PC-3 (cell line): ENCODE data around the gene GNPTG. TPM values are rescaled to one million over a fixed set of nuclear protein-coding genes. Genes with fewer than 3 reads are reported as not detected.
"Not testable (repeated sequence)": the region's sequence is repeated elsewhere in the genome, so short reads cannot be mapped to it uniquely, and the experiment has no call there.

Experiments used
- ATAC-seq: fragments of 200-7000 bp; cut with Tn5 transposase; 2 replicates; pipeline ENCODE4 v1.9.1; 2020; ENCODE audit warnings: mild to moderate bottlenecking, moderate library complexity
- BruUV-seq: library from RNA; stranded (reverse); fragments of 400-500 nt; replicated peaks from 2 replicates; lab custom pipeline; 2021; lab: Mats Ljungman, UMichigan
- CTCF ChIA-PET: fragments of 300-600 bp; sonication (Branson Sonifier 250); formaldehyde crosslinking; loops from one replicate; lab custom pipeline; 2022; ENCODE audit warnings: antibody characterized with exemption; lab: Charles Lee
- POLR2A ChIA-PET: fragments of 300-600 bp; sonication (Branson Sonifier 250); formaldehyde crosslinking; loops from one replicate; lab custom pipeline; 2022; ENCODE audit warnings: antibody characterized with exemption; ENCODE audit not compliant: unreplicated experiment; lab: Charles Lee
- DNase-seq: peaks from one replicate; pipeline ENCODE4 v3.0.0-alpha.2; 2015
- H2AFZ ChIP-seq: fragments of 300-600 bp; sonication (generic); 2 replicates; pipeline ENCODE4 v1.6.0; 2016; ENCODE audit warnings: antibody characterized with exemption, low read length
- H3F3A ChIP-seq: fragments of 300-600 bp; sonication (generic); one replicate; pipeline ENCODE4 v1.6.0; 2017; ENCODE audit warnings: antibody characterized with exemption, low read length, control low read depth, mild to moderate bottlenecking; ENCODE audit not compliant: unreplicated experiment
- H3K27ac ChIP-seq: fragments of 300-600 bp; sonication (generic); 2 replicates; pipeline ENCODE4 v1.5.1; 2016; ENCODE audit warnings: mild to moderate bottlenecking, low read length
- H3K27me3 ChIP-seq: fragments of 300-600 bp; sonication (generic); 2 replicates; pipeline ENCODE4 v1.6.1; 2016; ENCODE audit warnings: low read length, mixed read lengths
- H3K36me3 ChIP-seq: fragments of 300-600 bp; sonication (generic); 2 replicates; pipeline ENCODE4 v1.6.1; 2016; ENCODE audit warnings: low read depth, mixed run types, low read length, mixed read lengths
- H3K4me1 ChIP-seq: fragments of 300-600 bp; sonication (generic); 2 replicates; pipeline ENCODE4 v1.5.1; 2016; ENCODE audit warnings: low read length; ENCODE audit not compliant: insufficient read depth
- H3K4me2 ChIP-seq: fragments of 300-600 bp; sonication (generic); 2 replicates; pipeline ENCODE4 v1.6.0; 2016; ENCODE audit warnings: low read length
- H3K4me3 ChIP-seq: fragments of 300-600 bp; sonication (generic); 2 replicates; pipeline ENCODE4 v1.5.1; 2016; ENCODE audit warnings: mild to moderate bottlenecking, low read length, mixed read lengths
- H3K79me2 ChIP-seq: fragments of 300-600 bp; sonication (generic); 2 replicates; pipeline ENCODE4 v1.6.1; 2017; ENCODE audit warnings: low read length, mixed read lengths
- H3K9ac ChIP-seq: fragments of 300-600 bp; sonication (generic); 2 replicates; pipeline ENCODE4 v1.6.0; 2016; ENCODE audit warnings: mild to moderate bottlenecking, low read length
- H3K9me2 ChIP-seq: fragments of 300-600 bp; sonication (generic); replicated peaks from 2 replicates; pipeline ENCODE4 v1.6.1; 2016; ENCODE audit warnings: mixed run types, low read length, mixed read lengths
- H3K9me3 ChIP-seq: fragments of 300-600 bp; sonication (generic); 2 replicates; pipeline ENCODE4 v1.6.1; 2016; ENCODE audit warnings: low read length, mixed read lengths
- H4K20me1 ChIP-seq: fragments of 300-600 bp; sonication (generic); 2 replicates; pipeline ENCODE4 v1.6.1; 2016; ENCODE audit warnings: low read length, mixed read lengths
- EZH2 ChIP-seq: fragments of 300-600 bp; sonication (generic); IDR thresholded peaks from one replicate; pipeline ENCODE4 v1.6.1; 2017; ENCODE audit warnings: antibody characterized with exemption, mild to moderate bottlenecking, low read length; ENCODE audit not compliant: unreplicated experiment
- EZH2phosphoT487 ChIP-seq: fragments of 300-600 bp; sonication (generic); IDR thresholded peaks from 2 replicates; pipeline ENCODE4 v1.6.1; 2018; ENCODE audit warnings: mild to moderate bottlenecking, antibody characterized with exemption, low read length, borderline replicate concordance
- intact Hi-C: fragments of 100-400 bp; cut with micrococcal nuclease; formaldehyde crosslinking; loops from 2 replicates; pipeline ENCODE4 v1.9.0; 2023
- total RNA-seq: library from RNA; depleted of rRNA; stranded (reverse); fragments of >200 nt; gene quantifications from 2 replicates; pipeline ENCODE4 v1.2.3, GENCODE V29; 2014
- TF ChIP-seq, protein P1 (sequence below): fragments of 300-600 bp; sonication (generic); conservative IDR thresholded peaks from 2 replicates; pipeline ENCODE4 v1.5.1; 2017; ENCODE audit warnings: antibody characterized with exemption, low read depth, mild to moderate bottlenecking, low read length

The GNPTG gene
- total RNA-seq, 1 experiment from 2014 or later: 36.3 TPM

GRCh38 chr16:1326391-1326790 is 25.3 kb upstream of the GNPTG start:
- POLR2A ChIA-PET: no interaction called here

GRCh38 chr16:1326946-1327618 is 24.6 kb upstream of the GNPTG start:
- no peaks in the 10 kb centered on the region for H3K9me2 ChIP-seq
- intact Hi-C loops: no loop called here
- H3K27ac ChIP-seq: no peak overlapping the region
- CTCF ChIA-PET: no interaction called here
- no peak for DNase-seq
- no peak overlapping the region for H2AFZ ChIP-seq
- H3K4me1 ChIP-seq: peaks cover 8% of the 10 kb centered on the region; the same call in 1 of the 2 replicates
- no peaks in the 10 kb centered on the region for H3F3A ChIP-seq
- TF ChIP-seq, protein P1, sequence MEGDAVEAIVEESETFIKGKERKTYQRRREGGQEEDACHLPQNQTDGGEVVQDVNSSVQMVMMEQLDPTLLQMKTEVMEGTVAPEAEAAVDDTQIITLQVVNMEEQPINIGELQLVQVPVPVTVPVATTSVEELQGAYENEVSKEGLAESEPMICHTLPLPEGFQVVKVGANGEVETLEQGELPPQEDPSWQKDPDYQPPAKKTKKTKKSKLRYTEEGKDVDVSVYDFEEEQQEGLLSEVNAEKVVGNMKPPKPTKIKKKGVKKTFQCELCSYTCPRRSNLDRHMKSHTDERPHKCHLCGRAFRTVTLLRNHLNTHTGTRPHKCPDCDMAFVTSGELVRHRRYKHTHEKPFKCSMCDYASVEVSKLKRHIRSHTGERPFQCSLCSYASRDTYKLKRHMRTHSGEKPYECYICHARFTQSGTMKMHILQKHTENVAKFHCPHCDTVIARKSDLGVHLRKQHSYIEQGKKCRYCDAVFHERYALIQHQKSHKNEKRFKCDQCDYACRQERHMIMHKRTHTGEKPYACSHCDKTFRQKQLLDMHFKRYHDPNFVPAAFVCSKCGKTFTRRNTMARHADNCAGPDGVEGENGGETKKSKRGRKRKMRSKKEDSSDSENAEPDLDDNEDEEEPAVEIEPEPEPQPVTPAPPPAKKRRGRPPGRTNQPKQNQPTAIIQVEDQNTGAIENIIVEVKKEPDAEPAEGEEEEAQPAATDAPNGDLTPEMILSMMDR: no peak
- TF ChIP-seq EZH2: no peak
- TF ChIP-seq EZH2phosphoT487: no peak
- POLR2A ChIA-PET: no interaction called here
- H3K4me2 ChIP-seq: no peak overlapping the region
- H3K36me3 ChIP-seq: no peaks in the 10 kb centered on the region
- no peaks in the 10 kb centered on the region for H4K20me1 ChIP-seq
- H3K4me3 ChIP-seq: no peak overlapping the region
- no peaks in the 10 kb centered on the region for H3K79me2 ChIP-seq
- no peak overlapping the region for H3K9ac ChIP-seq
- BruUV-seq: no TSS peak
- no peak for ATAC-seq
- no peaks in the 10 kb centered on the region for H3K9me3 ChIP-seq
- H3K27me3 ChIP-seq: no peaks in the 10 kb centered on the region

More at GRCh38 chr16:1326391-1326790, 25.3 kb upstream of the GNPTG start:
- H3K4me1 ChIP-seq: peaks cover 1% of the 10 kb centered on the region; the same call in 1 of the 2 replicates
- BruUV-seq: no TSS peak
- ATAC-seq (no peak), DNase-seq (no peak)
- intact Hi-C loops: no loop called here
- H3K36me3 ChIP-seq: no peaks in the 10 kb centered on the region
- no peak overlapping the region for H3K9ac ChIP-seq
- no peaks in the 10 kb centered on the region for H3F3A ChIP-seq
- CTCF ChIA-PET: no interaction called here
- no peak overlapping the region for H3K27ac ChIP-seq
- H3K9me3 ChIP-seq: no peaks in the 10 kb centered on the region
- no peak overlapping the region for H2AFZ ChIP-seq
- no peaks in the 10 kb centered on the region for H4K20me1 ChIP-seq
- H3K4me3 ChIP-seq: no peak overlapping the region
- no peaks in the 10 kb centered on the region for H3K79me2 ChIP-seq
- H3K9me2 ChIP-seq: no peaks in the 10 kb centered on the region
- TF ChIP-seq, protein P1: no peak
- TF ChIP-seq EZH2 (no peak), EZH2phosphoT487 (no peak)
- H3K27me3 ChIP-seq: no peaks in the 10 kb centered on the region
- H3K4me2 ChIP-seq: no peak overlapping the region

DNA sequence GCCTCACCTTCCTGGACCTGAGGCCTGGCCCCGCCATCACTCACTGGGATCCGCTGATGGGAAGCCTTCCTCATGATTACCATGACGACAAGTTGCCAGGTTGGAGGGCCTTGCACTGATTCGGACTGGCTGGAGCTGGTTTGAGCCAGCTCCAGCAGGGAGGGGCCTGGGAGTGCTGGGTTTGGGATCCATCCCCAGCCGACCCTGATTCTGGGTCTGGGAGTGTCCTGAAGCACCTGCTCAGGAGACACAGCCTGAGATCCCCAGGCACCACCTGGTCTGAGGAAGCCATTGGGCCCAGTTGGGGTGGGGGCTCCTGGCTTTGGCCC is 24.1 kb upstream of the GNPTG start:
- DNase-seq: no peak
- Histone ChIP-seq H3K79me2 (no peaks in the 10 kb centered on the region), H3F3A (no peaks in the 10 kb centered on the region), H4K20me1 (no peaks in the 10 kb centered on the region), H3K9me3 (no peaks in the 10 kb centered on the region), H3K4me3 (no peak overlapping the region), H3K27ac (no peak overlapping the region), H3K36me3 (no peaks in the 10 kb centered on the region), H3K27me3 (no peaks in the 10 kb centered on the region), H3K9me2 (no peaks in the 10 kb centered on the region), H3K4me1 (peaks cover 12% of the 10 kb centered on the region; the same call in 1 of the 2 replicates), H3K4me2 (no peak overlapping the region), H2AFZ (no peak overlapping the region), H3K9ac (no peak overlapping the region)
- intact Hi-C loops: no loop called here
- CTCF ChIA-PET: no interaction called here
- TF ChIP-seq, protein P1: no peak
- TF ChIP-seq EZH2phosphoT487: no peak
- no peak for TF ChIP-seq EZH2
- ATAC-seq: no peak
- POLR2A ChIA-PET: no interaction called here
- no TSS peak for BruUV-seq

GRCh38 chr16:1328136-1328535 is 23.6 kb upstream of the GNPTG start:
- H3K27me3 ChIP-seq, intact Hi-C loops, H3K79me2 ChIP-seq, H2AFZ ChIP-seq, H3K36me3 ChIP-seq, CTCF ChIA-PET, DNase-seq, BruUV-seq, H3K9me3 ChIP-seq, H3K4me3 ChIP-seq, H3K9ac ChIP-seq, H3K9me2 ChIP-seq, H3K4me2 ChIP-seq, POLR2A ChIA-PET, H4K20me1 ChIP-seq, H3F3A ChIP-seq, ATAC-seq, H3K27ac ChIP-seq: not testable (repeated sequence)
- H3K4me1 ChIP-seq: peaks cover 12% of the 10 kb centered on the region; the same call in 1 of the 2 replicates
